MCF 10A (cell line): ENCODE results near the gene ISL2. TPM values are rescaled to one million over a fixed set of nuclear protein-coding genes. Genes with fewer than 3 reads are reported as not detected.

Experiments used
- BruUV-seq: library from RNA; stranded (reverse); fragments of 400-500 nt; replicated peaks from 2 replicates; lab custom pipeline; 2021; lab: Mats Ljungman, UMichigan
- CTCF ChIA-PET: fragments of 300-600 bp; sonication (Branson Sonifier 250); formaldehyde crosslinking; extraction: SDS; loops from one replicate; lab custom pipeline; 2021; ENCODE audit warnings: antibody characterized with exemption, inconsistent platforms; lab: Yijun Ruan, JAX
- POLR2A ChIA-PET: fragments of 300-600, 350-650 bp; sonication (Branson Sonifier 250); formaldehyde crosslinking; extraction: SDS; loops from one replicate; lab custom pipeline; 2020; ENCODE audit warnings: antibody characterized with exemption, inconsistent platforms; lab: Yijun Ruan, JAX
- DNase-seq: peaks from one replicate; pipeline ENCODE4 v3.0.0-alpha.2; 2018; ENCODE audit not compliant: unreplicated experiment
- H3K27ac Mint-ChIP-seq: one replicate; pipeline ENCODE4 v1.8.0; 2022; ENCODE audit warnings: mild to moderate bottlenecking, low read depth, mixed read lengths; ENCODE audit not compliant: unreplicated experiment
- H3K27me3 Mint-ChIP-seq: one replicate; pipeline ENCODE4 v1.8.0; 2022; ENCODE audit warnings: mixed read lengths; ENCODE audit not compliant: insufficient read depth, unreplicated experiment
- H3K36me3 Mint-ChIP-seq: one replicate; pipeline ENCODE4 v1.8.0; 2022; ENCODE audit warnings: mild to moderate bottlenecking, moderate library complexity, mixed read lengths; ENCODE audit not compliant: insufficient read depth, unreplicated experiment
- H3K4me1 Mint-ChIP-seq: one replicate; pipeline ENCODE4 v1.8.0; 2022; ENCODE audit warnings: mixed read lengths; ENCODE audit not compliant: insufficient read depth, unreplicated experiment
- H3K4me3 Mint-ChIP-seq: one replicate; pipeline ENCODE4 v1.8.0; 2022; ENCODE audit warnings: mild to moderate bottlenecking, moderate library complexity, mixed read lengths; ENCODE audit not compliant: unreplicated experiment
- H3K9me3 Mint-ChIP-seq: one replicate; pipeline ENCODE4 v1.8.0; 2022; ENCODE audit warnings: mixed read lengths; ENCODE audit not compliant: unreplicated experiment
- intact Hi-C: fragments of 100-400 bp; cut with micrococcal nuclease; formaldehyde crosslinking; loops from 2 replicates; pipeline ENCODE4 v1.14.1; 2022
- total RNA-seq: library from RNA; stranded (reverse); gene quantifications from 2 replicates; pipeline ENCODE4 v1.2.3, GENCODE V29; 2022
- TF ChIP-seq, protein P1 (sequence below): fragments of 200-600 bp; IDR thresholded peaks from one replicate; pipeline ENCODE4 v1.8.0; 2022; ENCODE audit warnings: antibody characterized with exemption, mild to moderate bottlenecking; ENCODE audit not compliant: unreplicated experiment

The ISL2 gene
- total RNA-seq, 1 experiment from 2014 or later: not detected

DNA sequence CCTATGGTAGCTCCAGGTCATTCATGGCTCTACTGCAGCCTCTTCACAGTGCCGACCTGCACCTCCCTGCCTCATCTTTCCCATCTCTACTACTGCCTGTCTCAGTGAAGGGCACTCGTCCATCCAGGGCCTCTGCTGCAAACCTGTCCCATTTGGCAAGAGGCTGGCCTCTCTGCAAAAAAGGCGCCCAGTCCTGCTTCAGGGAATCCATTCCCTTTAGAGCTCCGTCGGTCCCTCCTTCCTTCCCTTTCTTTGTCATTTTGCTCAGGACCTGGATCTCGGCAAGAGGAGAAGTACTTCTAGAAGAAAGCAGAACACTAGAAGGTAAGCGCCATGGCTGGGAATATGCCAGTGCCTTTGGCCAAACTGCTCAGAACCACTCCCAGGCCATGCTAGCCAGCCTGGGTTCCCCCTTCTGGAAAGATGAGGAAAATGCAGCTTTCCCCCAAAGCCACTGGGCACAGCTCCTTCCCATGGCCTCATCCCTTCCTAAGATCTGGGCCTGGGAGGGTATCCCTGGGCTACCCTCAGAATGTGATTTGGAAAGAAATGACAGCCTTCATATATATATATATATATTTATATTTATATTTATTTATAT is 6.4 kb upstream of the ISL2 start:
- H3K36me3 Mint-ChIP-seq: no peaks in the 10 kb centered on the region
- POLR2A ChIA-PET: no interaction called here
- intact Hi-C loops: loop anchor here (1.0 to 2.0 kb wide), 3 partner anchors 19 to 139 kb away; partner anchors contain the start of gene ETFA
- no peak overlapping the region for H3K27ac Mint-ChIP-seq
- H3K4me3 Mint-ChIP-seq: no peak overlapping the region
- no TSS peak for BruUV-seq
- TF ChIP-seq, protein P1, sequence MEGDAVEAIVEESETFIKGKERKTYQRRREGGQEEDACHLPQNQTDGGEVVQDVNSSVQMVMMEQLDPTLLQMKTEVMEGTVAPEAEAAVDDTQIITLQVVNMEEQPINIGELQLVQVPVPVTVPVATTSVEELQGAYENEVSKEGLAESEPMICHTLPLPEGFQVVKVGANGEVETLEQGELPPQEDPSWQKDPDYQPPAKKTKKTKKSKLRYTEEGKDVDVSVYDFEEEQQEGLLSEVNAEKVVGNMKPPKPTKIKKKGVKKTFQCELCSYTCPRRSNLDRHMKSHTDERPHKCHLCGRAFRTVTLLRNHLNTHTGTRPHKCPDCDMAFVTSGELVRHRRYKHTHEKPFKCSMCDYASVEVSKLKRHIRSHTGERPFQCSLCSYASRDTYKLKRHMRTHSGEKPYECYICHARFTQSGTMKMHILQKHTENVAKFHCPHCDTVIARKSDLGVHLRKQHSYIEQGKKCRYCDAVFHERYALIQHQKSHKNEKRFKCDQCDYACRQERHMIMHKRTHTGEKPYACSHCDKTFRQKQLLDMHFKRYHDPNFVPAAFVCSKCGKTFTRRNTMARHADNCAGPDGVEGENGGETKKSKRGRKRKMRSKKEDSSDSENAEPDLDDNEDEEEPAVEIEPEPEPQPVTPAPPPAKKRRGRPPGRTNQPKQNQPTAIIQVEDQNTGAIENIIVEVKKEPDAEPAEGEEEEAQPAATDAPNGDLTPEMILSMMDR: peak; percentile 44
- peak; percentile 72 for DNase-seq
- H3K4me1 Mint-ChIP-seq: no peaks in the 10 kb centered on the region
- no peaks in the 10 kb centered on the region for H3K9me3 Mint-ChIP-seq
- CTCF ChIA-PET: interaction anchor here (0.5 to 1.4 kb wide), 8 partner anchors 10 to 539 kb away, joined by 3 to 6 read pairs (median 4); no protein-coding TSS in a partner anchor
- H3K27me3 Mint-ChIP-seq: no peaks in the 10 kb centered on the region

DNA sequence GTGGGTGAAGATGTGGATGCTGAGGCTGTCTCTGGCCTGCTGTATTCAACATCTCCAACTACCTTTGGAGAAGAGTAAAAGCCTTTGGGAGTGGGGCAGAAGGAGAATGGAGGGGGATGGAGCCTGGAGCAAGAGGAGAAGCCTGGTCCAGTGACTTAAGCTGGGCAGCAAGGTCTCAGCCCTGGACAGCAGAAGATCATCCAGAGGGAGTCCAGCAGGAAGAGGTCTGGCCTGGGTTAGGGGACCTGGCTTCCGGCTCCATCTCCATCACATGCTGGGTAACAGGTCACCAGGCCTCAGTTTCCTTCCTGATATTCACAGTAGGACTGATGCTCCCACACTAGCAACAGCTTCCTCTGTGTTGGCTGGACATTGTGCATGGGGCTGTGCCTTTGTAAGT is 3.8 kb upstream of the ISL2 start:
- POLR2A ChIA-PET: no interaction called here
- H3K27me3 Mint-ChIP-seq: no peaks in the 10 kb centered on the region
- H3K9me3 Mint-ChIP-seq: no peaks in the 10 kb centered on the region
- no peaks in the 10 kb centered on the region for H3K4me1 Mint-ChIP-seq
- no peaks in the 10 kb centered on the region for H3K36me3 Mint-ChIP-seq
- H3K27ac Mint-ChIP-seq: no peak overlapping the region
- TF ChIP-seq, protein P1: no peak
- DNase-seq: no peak
- no TSS peak for BruUV-seq
- intact Hi-C loops: no loop called here
- no peak overlapping the region for H3K4me3 Mint-ChIP-seq
- CTCF ChIA-PET: interaction anchor here (0.6 kb wide), 1 partner anchor 20 kb away, joined by 3 read pairs; no protein-coding TSS in a partner anchor

DNA sequence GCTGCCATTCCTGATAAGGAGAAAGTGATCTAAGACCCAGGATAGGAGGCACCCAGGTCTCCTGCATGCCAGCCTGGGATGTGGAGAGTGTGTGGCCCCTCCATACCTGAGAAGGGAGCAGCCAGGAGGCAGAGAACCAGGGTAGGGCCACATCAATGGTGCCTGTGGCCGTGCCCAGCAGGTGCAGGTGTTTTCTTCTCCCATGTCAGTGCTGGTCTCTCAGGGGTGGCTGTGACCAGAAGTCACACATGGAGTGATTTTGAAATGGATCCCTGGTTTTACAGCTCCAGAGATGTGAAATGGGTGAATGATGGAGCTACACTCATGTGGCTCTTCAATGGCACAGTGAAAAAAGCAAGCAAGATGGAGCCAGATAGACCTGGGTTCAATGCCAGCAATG is 3.3 kb upstream of the ISL2 start:
- H3K9me3 Mint-ChIP-seq: no peaks in the 10 kb centered on the region
- H3K4me1 Mint-ChIP-seq: no peaks in the 10 kb centered on the region
- no peaks in the 10 kb centered on the region for H3K36me3 Mint-ChIP-seq
- no TSS peak for BruUV-seq
- intact Hi-C loops: no loop called here
- no peak overlapping the region for H3K27ac Mint-ChIP-seq
- TF ChIP-seq, protein P1: no peak
- no peak for DNase-seq
- ChIA-PET CTCF (interaction anchor here (0.6 to 0.9 kb wide), 2 partner anchors 186 to 343 kb away, joined by 3 read pairs; no protein-coding TSS in a partner anchor), POLR2A (no interaction called here)
- no peak overlapping the region for H3K4me3 Mint-ChIP-seq
- H3K27me3 Mint-ChIP-seq: peaks cover 3% of the 10 kb centered on the region

DNA sequence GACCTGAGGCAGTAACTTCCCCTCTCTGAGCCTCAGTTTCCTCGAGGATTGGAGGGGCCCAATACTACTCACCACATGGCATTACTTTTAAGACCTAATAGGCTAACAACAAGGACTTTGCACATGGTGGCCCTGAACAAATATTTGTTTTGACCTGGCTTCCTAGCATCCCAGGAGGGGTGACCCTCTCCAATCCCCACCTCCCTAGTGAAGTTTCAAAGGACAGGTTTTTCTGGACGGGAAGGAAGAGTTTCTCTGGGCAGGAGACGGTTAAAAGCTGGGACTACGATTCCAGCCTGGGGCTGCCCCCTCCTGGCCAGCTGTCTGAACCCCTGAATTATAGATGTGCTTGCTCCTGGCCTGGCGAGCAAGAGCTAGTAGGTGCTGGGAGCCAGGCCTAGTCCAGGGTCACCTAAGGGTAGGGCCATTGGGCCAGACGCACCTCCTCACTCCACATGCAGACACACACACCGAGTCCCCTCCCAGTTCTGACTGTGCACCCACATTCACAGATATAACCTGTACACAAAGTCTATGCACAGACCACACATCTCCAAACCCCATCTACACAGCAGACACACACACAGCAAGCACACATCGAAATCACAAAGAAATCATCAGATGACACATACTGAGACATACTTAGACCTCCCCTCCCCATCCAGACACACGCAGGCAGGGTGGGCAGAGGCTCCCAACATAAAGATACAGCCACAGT is 2.7 kb upstream of the ISL2 start:
- peaks cover 9% of the 10 kb centered on the region for H3K27me3 Mint-ChIP-seq
- no peaks in the 10 kb centered on the region for H3K9me3 Mint-ChIP-seq
- no peak for DNase-seq
- intact Hi-C loops: no loop called here
- BruUV-seq: no TSS peak
- TF ChIP-seq, protein P1: no peak
- ChIA-PET POLR2A (interaction anchor here (0.6 kb wide), 1 partner anchor 16 kb away, joined by 5 read pairs; no protein-coding TSS in a partner anchor), CTCF (interaction anchor here (0.6 to 0.9 kb wide), 3 partner anchors 186 to 343 kb away, joined by 3 read pairs; no protein-coding TSS in a partner anchor)
- no peak overlapping the region for H3K27ac Mint-ChIP-seq
- H3K4me3 Mint-ChIP-seq: no peak overlapping the region
- H3K4me1 Mint-ChIP-seq: no peaks in the 10 kb centered on the region
- H3K36me3 Mint-ChIP-seq: no peaks in the 10 kb centered on the region
